Keratinocyte (primary cell): Measurements from ENCODE around the gene OR13C5. TPM values are rescaled to one million over a fixed set of nuclear protein-coding genes. Genes with fewer than 3 reads are reported as not detected.

Experiments used
- DNase-seq: peaks from one replicate; pipeline ENCODE4 v3.0.0-alpha.2; 2011; ENCODE audit warnings: low read depth, missing footprints, low spot score
- FAIRE-seq: peaks from 2 replicates; lab custom pipeline; 2011; peaks lifted over from hg19 to GRCh38; lab: Jason Lieb, UNC
- H2AFZ ChIP-seq: 2 replicates; pipeline ENCODE4 v1.6.0; 2012; ENCODE audit warnings: low read length, control low read depth, inconsistent platforms; ENCODE audit not compliant: control insufficient read depth
- H3K27ac ChIP-seq: 2 replicates; pipeline ENCODE4 v1.5.1; 2011; ENCODE audit warnings: low read length; ENCODE audit not compliant: control insufficient read depth, insufficient read depth
- H3K27me3 ChIP-seq: 3 replicates; pipeline ENCODE4 v1.6.0; 2011; ENCODE audit warnings: low read length; ENCODE audit not compliant: control insufficient read depth, insufficient read depth; ENCODE audit errors: extremely low read depth
- H3K36me3 ChIP-seq, 2 experiments: 2 replicates in 1 of 2; 3 replicates in 1 of 2; pipeline ENCODE4 v1.5.1; 2011; ENCODE audit warnings: low read length in 2 of 2, mild to moderate bottlenecking in 1 of 2; ENCODE audit not compliant: control insufficient read depth in 2 of 2, insufficient read depth in 2 of 2; ENCODE audit errors: extremely low read depth in 1 of 2
- H3K4me1 ChIP-seq: 3 replicates; pipeline ENCODE4 v1.5.1; 2011; ENCODE audit warnings: low read length; ENCODE audit not compliant: control insufficient read depth, insufficient read depth; ENCODE audit errors: extremely low read depth
- H3K4me2 ChIP-seq: 3 replicates; pipeline ENCODE4 v1.6.0; 2011; ENCODE audit warnings: low read depth, low read length; ENCODE audit not compliant: control insufficient read depth, insufficient read depth; ENCODE audit errors: extremely low read depth
- H3K4me3 ChIP-seq, 3 experiments: fragments of 200-600 bp in 1 of 3; sonication (generic) in 1 of 3; 2 replicates in 2 of 3; 3 replicates in 1 of 3; pipeline ENCODE4 v1.5.1; 2011 to 2016; ENCODE audit warnings: low read length in 3 of 3, mild to moderate bottlenecking in 3 of 3, control low read depth in 2 of 3, inconsistent platforms in 1 of 3, low read depth in 1 of 3, mixed read lengths in 1 of 3, mixed run types in 1 of 3, moderate library complexity in 1 of 3; ENCODE audit not compliant: control insufficient read depth in 2 of 3, insufficient read depth in 2 of 3; ENCODE audit errors: extremely low read depth in 1 of 3
- H3K79me2 ChIP-seq: 2 replicates; pipeline ENCODE4 v1.6.0; 2012; ENCODE audit warnings: low read length; ENCODE audit not compliant: control insufficient read depth, insufficient read depth
- H3K9ac ChIP-seq: 3 replicates; pipeline ENCODE4 v1.6.0; 2011; ENCODE audit warnings: low read length; ENCODE audit not compliant: control insufficient read depth, insufficient read depth; ENCODE audit errors: extremely low read depth
- H3K9me1 ChIP-seq: 3 replicates; pipeline ENCODE4 v1.6.0; 2011; ENCODE audit warnings: low read length; ENCODE audit not compliant: control insufficient read depth, insufficient read depth; ENCODE audit errors: extremely low read depth
- H3K9me3 ChIP-seq: 2 replicates; pipeline ENCODE4 v1.5.1; 2012; ENCODE audit warnings: low read depth, low read length; ENCODE audit not compliant: control insufficient read depth
- H4K20me1 ChIP-seq: 3 replicates; pipeline ENCODE4 v1.6.0; 2011; ENCODE audit warnings: low read length; ENCODE audit not compliant: control insufficient read depth, insufficient read depth; ENCODE audit errors: extremely low read depth
- EZH2 ChIP-seq: IDR thresholded peaks from one replicate; pipeline ENCODE4 v1.6.1; 2012; ENCODE audit warnings: inconsistent platforms, mild to moderate bottlenecking, low read length, moderate library complexity
- dilution Hi-C: fragments of 300-500 bp; cut with MboI; formaldehyde crosslinking; loops from one replicate; pipeline ENCODE4 v1.7.0; 2020; ENCODE audit warnings: low sequenced_read_pairs; ENCODE audit not compliant: extremely low pct_ligation_motif_present
- polyA plus RNA-seq, 5 experiments: library from polyadenylated mRNA; depleted of rRNA in 3 of 5; stranded (reverse) in 3 of 5; stranded (forward) in 1 of 5; unstranded in 1 of 5; fragments of >200 nt; gene quantifications; 1 replicate in 1 of 5; 2 replicates in 3 of 5; 3 replicates in 1 of 5; pipeline versions ENCODE4 v1.2.1 to v1.2.3, GENCODE V29; 2011 to 2012; ENCODE audit warnings: missing spikeins in 2 of 5, low read depth in 1 of 5, low replicate concordance in 1 of 5
- TF ChIP-seq, protein P1 (sequence below), 3 experiments: IDR thresholded peaks in 1 of 3; conservative IDR thresholded peaks in 1 of 3; optimal IDR thresholded peaks in 1 of 3; 2 replicates in 2 of 3; 3 replicates in 1 of 3; pipeline versions ENCODE3 to v1.5.1; 2011; ENCODE audit warnings: low read length in 3 of 3, mild to moderate bottlenecking in 3 of 3, moderate library complexity in 2 of 3, control low read depth in 1 of 3, inconsistent platforms in 1 of 3; ENCODE audit not compliant: insufficient read depth in 2 of 3; ENCODE audit errors: extremely low read depth in 1 of 3

OR13C5 gene
- polyA plus RNA-seq, 1 donor (not counting 4 experiments of a cell fraction or from before 2014, with no cell fraction given): not detected

DNA sequence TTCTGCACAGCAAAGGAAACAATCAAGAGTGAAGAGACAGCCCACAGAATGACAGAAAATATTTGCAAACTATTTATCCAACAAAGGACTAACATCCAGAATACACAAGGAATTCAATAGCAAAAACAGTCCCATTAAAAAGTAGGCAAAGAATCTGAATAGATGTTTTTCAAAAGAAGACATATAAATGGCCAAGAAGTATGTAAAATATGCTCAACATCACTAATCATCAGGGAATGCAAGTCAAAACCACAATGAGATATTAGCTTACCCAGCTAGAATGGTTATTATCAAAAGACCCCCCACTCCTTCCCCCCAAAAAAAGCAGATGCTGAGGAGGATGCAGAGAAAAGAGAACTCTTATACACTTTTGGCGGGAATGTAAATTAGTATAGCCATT is 43.7 kb downstream of the OR13C5 start:
- H4K20me1 ChIP-seq: no peaks in the 10 kb centered on the region
- H3K36me3 ChIP-seq: no peaks in the 10 kb centered on the region
- dilution Hi-C loops: no loop called here
- H3K4me3 ChIP-seq: no peak overlapping the region
- no peaks in the 10 kb centered on the region for H3K4me1 ChIP-seq
- H3K9me1 ChIP-seq: no peaks in the 10 kb centered on the region
- no peak for FAIRE-seq
- H2AFZ ChIP-seq: no peak overlapping the region
- no peak overlapping the region for H3K9ac ChIP-seq
- no peak overlapping the region for H3K27ac ChIP-seq
- H3K4me2 ChIP-seq: no peak overlapping the region
- no peaks in the 10 kb centered on the region for H3K79me2 ChIP-seq
- no peak for DNase-seq
- TF ChIP-seq, protein P1, sequence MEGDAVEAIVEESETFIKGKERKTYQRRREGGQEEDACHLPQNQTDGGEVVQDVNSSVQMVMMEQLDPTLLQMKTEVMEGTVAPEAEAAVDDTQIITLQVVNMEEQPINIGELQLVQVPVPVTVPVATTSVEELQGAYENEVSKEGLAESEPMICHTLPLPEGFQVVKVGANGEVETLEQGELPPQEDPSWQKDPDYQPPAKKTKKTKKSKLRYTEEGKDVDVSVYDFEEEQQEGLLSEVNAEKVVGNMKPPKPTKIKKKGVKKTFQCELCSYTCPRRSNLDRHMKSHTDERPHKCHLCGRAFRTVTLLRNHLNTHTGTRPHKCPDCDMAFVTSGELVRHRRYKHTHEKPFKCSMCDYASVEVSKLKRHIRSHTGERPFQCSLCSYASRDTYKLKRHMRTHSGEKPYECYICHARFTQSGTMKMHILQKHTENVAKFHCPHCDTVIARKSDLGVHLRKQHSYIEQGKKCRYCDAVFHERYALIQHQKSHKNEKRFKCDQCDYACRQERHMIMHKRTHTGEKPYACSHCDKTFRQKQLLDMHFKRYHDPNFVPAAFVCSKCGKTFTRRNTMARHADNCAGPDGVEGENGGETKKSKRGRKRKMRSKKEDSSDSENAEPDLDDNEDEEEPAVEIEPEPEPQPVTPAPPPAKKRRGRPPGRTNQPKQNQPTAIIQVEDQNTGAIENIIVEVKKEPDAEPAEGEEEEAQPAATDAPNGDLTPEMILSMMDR (optimal IDR thresholded peaks at IDR 0.05 in 1 of 3, IDR thresholded peaks at IDR 0.05 in 1 of 3, conservative IDR thresholded peaks at IDR 0.05 in 1 of 3; ENCODE audit: extremely low read depth in 1 of 3, insufficient read depth in 2 of 3, low read length in 3 of 3): no peak
- no peak for TF ChIP-seq EZH2
- no peaks in the 10 kb centered on the region for H3K9me3 ChIP-seq
- H3K27me3 ChIP-seq: no peaks in the 10 kb centered on the region

DNA sequence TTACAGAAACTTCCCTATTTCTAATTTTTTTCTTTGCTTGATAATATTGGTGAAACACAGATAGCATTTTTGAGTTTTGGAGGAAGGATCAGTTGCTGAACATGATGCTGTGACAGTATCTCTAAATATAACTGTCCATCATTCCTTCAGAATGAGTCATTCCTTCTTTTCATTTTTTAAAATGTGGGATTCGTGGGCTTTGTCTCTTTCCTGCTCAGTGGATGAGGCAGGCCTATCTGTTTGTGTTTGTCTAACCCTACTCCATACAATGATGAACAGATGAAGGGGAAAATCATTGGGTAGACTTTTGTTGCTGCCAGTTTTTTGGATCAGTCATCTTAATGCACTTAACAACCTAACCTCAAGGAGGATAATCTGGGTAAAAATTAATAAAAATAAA is 46.0 kb downstream of the OR13C5 start:
- DNase-seq (no peak), FAIRE-seq (no peak)
- no peaks in the 10 kb centered on the region for H3K27me3 ChIP-seq
- no peak overlapping the region for H3K9ac ChIP-seq
- no peaks in the 10 kb centered on the region for H4K20me1 ChIP-seq
- H3K4me3 ChIP-seq: no peak overlapping the region
- no peaks in the 10 kb centered on the region for H3K79me2 ChIP-seq
- H2AFZ ChIP-seq: no peak overlapping the region
- H3K9me3 ChIP-seq: no peaks in the 10 kb centered on the region
- no peak for TF ChIP-seq EZH2
- TF ChIP-seq, protein P1 (optimal IDR thresholded peaks at IDR 0.05 in 1 of 3, IDR thresholded peaks at IDR 0.05 in 1 of 3, conservative IDR thresholded peaks at IDR 0.05 in 1 of 3; ENCODE audit: extremely low read depth in 1 of 3, insufficient read depth in 2 of 3, low read length in 3 of 3): no peak
- no peaks in the 10 kb centered on the region for H3K9me1 ChIP-seq
- no peaks in the 10 kb centered on the region for H3K4me1 ChIP-seq
- no peak overlapping the region for H3K4me2 ChIP-seq
- H3K27ac ChIP-seq: no peak overlapping the region
- dilution Hi-C loops: no loop called here
- no peaks in the 10 kb centered on the region for H3K36me3 ChIP-seq

Other genes with a start within 250 kb of the OR13C5 start
- not detected in 3 replicates for gene OR13F1, start 95.2 kb downstream of the OR13C5 start, polyA plus RNA-seq
- gene OR13C4, start 72.2 kb downstream of the OR13C5 start, polyA plus RNA-seq: not detected in 3 replicates
- not detected in 3 replicates for gene OR13C3, start 62.6 kb downstream of the OR13C5 start, polyA plus RNA-seq
- gene OR13C8, start 30.2 kb downstream of the OR13C5 start, polyA plus RNA-seq: not detected in 3 replicates
- not detected in 3 replicates for gene OR13C2, start 6.2 kb upstream of the OR13C5 start, polyA plus RNA-seq
- not detected in 3 replicates for gene OR13C9, start 18.8 kb upstream of the OR13C5 start, polyA plus RNA-seq
- not detected in 3 replicates for gene OR13D1, start 95.1 kb upstream of the OR13C5 start, polyA plus RNA-seq
- 32.9 to 48.0 TPM (median 47.5 TPM) in 3 replicates for gene NIPSNAP3A, start 148.3 kb upstream of the OR13C5 start, polyA plus RNA-seq
- gene NIPSNAP3B, start 164.7 kb upstream of the OR13C5 start, polyA plus RNA-seq: 0.06 to 0.39 TPM (median 0.30 TPM) in 3 replicates